GM21367 (cell line): Measurements from ENCODE around the gene RASA4B.
"Not testable (repeated sequence)": the region's sequence is repeated elsewhere in the genome, so short reads cannot be mapped to it uniquely, and the experiment has no call there.

Experiments
- ATAC-seq: cut with Tn5 transposase; IDR thresholded peaks from one replicate; pipeline ENCODE4 v1.9.1; 2021; ENCODE audit not compliant: unreplicated experiment

Gene RASA4B

GRCh38 chr7:102455596-102455995 is 62.0 kb downstream of the RASA4B start:
- ATAC-seq = no peak

DNA sequence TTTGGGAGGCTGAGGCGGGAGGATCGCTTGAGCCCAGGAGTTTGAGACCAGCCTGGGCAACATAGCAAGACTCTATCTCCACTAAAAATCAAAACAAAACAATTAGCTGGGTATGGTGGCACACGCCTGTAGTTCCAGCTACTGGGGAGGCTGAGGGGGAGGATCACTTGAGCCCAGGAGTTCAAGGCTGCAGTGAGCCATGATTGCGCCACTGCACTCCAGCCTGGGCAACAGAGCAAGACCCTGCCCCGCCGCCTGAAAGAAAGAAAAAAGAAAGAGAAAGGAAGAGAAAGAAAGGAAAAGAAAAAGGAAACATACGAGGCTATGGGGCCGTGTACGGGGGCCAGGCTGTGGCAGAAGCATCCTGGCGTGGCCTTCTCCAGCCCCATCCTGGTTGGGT is 62.6 kb downstream of the RASA4B start:
- not testable (repeated sequence) for ATAC-seq

DNA sequence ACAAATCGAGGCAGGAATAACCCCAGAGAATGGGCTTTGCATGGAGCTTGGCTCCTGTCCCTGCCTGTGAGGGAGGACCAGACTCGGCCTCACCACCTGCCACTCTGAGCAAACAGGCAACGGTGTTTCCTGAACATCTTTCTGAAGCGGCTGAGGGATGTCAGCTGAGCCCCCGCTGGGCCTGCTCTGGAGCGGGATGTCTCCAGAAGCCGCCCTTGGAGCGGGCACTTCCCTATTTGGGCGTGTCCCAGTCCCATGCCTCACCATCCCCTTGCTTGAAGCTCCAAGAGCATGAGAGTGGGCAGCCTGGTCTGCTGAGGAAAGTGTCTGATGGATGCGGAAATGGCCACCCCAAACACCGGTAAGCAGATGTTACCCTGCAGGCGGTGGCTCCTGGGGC is 63.1 kb downstream of the RASA4B start:
- ATAC-seq = no peak

- no peak for ATAC-seq
These were observed 64.3 kb downstream of the RASA4B start for GRCh38 chr7:102453319-102453718.

DNA sequence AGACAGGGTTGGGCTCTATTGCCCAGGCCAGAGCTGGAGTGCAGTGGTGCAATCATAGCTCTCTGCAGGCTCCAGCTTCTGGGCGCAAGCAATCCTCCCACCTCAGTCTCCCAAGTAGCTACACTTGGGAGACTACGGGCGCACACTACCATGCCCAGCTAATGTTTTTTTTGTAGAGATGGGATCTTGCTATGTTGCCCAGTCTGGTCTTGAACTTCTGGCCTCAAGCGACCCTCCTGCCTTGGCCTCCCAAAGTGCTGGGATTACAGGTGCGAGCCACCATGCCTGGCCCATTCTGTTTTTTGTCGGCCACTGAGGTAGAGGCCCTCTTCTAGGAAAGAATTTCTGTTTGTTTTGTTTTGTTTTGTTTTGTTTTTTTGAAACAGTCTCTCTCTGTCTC is 65.1 kb downstream of the RASA4B start:
- no peak for ATAC-seq

GRCh38 chr7:102451371-102452054 is 66.1 kb downstream of the RASA4B start:
- no peak for ATAC-seq

GRCh38 chr7:102450242-102450641 is 67.3 kb downstream of the RASA4B start:
- ATAC-seq = no peak

GRCh38 chr7:102449136-102449535 is 68.4 kb downstream of the RASA4B start:
- no peak for ATAC-seq

DNA sequence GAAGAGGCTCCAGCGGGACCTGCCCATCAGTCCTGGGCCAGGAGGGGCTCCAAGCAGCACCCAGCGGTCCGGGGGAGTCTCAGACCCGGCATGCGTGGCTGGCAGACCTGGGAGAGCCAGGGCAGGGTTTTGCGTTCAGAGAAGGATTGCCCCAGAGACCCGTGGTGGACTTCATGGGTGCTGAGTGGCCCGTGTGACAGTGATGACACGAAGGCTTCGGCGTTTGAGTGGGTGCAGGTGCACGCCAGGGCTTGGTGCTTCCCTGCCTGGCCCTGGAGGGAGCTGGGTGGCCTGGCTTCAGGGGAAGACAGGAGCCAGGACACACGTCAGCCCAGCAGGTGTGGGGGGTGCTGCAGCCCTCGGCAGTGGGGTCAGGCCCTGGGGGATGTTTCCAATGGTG is 70.3 kb downstream of the RASA4B start:
- no peak for ATAC-seq

GRCh38 chr7:102446387-102447156 is 71.0 kb downstream of the RASA4B start:
- no peak for ATAC-seq

DNA sequence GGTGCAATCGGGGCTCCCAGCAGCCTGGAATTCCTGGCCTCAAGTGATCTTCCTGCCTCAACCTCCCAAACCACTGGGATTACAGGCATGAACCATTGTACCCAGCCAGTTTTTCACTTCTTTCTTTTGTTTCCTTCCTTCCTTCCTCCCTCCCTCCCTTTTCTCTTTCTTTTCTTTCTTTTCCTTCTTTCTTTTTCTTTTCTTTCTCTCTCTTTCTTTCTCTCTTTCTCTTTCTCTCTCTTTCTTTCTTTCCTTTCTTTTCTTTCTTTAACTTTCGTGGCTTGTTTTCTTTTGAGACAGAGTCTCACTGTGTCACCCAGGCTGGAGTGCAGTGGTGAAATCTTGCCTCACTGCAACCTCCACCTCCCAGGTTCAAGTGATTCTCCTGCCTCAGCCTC is 71.9 kb downstream of the RASA4B start:
- ATAC-seq = no peak

DNA sequence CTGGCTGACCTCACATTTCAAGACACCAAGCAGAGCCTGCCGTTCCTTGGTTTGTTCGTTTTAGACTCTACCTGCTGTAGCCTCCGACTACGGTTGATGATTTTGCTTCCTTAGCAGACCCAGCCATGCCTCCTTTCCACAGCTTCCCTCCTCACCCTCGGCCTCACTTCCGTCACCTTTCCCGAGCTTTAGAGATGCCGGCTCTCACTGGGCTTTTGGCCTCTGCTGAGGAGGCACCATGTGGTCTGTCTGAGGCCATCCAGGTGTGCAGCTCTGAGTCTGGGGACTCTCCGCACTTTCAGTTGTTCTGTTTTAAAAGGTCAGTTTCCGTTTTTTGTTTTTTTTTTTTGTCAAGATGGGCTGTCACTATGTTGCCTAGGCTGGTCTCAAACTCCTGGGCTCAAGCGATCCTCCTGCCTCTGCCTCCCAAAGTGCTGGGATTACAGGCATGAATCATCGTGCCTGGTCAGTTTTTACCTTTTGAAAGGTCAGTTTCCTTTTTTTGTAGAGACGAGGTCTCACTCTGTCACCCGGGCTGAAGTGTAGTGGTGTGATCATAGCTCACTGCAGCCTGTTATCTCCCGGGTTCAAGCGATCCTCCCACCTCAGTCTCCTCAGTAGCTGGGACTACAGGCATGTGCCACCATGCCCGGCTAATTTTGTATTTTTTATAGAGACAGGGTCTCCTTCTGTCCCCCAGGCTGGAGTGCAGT is 72.5 kb downstream of the RASA4B start:
- ATAC-seq = peak; percentile 33

DNA sequence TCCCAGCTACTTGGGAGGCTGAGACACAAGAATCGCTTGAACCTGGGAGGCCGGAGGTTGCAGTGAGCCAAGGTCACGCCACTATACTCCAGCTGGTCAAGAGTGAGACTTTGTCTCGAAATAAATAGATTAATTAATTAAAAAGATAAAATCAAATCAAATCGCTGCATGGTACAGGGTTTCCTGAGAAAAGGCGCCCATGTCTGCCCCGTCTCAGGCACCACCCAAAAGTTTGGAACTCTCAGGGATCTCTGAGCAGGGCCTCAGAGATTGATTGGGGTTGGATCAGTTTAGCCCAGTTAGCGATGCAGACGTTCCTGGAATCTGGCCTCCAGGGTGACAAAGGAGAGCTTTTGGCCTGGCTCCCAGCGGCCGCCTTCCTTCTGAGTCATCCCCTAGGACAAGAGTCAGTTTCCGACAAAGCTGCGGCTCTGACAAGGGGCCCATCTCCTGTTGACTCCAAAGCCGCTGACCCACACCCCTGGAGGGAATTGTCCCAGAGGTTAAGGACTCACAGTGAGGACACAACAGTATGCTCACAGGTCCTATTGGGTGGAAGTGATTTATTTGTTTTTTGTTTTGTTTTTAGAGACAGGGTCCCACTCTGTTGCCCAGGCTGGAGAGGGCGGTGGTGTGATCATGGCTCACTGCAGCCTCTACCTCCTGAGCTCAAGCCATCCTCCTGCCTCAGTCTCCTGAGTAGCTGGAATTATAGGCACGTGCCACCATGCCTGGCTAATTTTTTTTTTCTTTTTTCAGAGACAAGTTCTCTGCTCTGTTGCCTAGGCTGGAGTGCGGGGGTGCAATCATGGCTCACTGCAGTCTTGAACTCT is 77.4 kb downstream of the RASA4B start:
- ATAC-seq = no peak

DNA sequence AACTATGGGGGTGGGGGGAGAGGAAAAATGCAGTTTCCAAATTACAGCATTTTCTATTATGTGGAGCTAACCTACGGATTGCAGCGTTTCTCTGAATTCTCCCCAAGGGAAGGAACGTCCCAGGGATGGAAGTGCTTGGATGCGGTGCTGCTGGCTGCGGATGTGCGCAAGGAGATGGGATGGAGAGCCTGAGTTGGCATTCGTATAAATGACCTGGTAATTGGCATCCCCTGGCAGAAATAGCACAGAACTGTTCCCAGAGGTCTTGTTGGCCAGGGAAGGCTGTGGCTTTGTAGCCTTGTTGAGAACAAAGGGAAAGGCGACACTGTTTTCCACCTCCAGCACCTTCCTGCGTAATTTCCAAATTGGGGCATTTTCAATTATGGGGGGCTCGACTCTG is 81.5 kb downstream of the RASA4B start:
- ATAC-seq = no peak

DNA sequence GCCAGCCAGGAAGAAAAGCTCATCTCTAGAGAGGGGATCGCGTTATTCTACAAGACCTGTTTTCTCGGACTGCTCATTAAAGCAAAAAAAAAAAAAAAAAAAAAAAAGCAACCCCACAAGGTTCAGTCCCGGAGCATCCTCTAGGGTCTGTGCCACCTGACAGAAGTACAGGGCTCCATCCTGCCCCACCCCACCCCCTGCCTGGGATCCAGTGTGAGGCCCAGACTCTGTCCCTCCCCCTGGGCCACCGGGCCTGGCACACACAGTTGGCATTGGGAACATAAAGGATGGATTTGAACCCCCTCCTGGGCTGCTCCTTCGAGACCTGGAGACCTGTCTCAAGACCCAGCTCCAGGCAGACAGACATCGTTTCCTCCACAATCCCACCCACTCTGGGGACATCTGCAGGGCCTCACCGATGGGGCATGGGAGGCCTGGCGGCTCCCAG is 83.5 kb downstream of the RASA4B start:
- no peak for ATAC-seq

- peak; percentile 42 for ATAC-seq
These were observed 84.1 kb downstream of the RASA4B start, which contains the start of gene ORAI2 for GRCh38 chr7:102433219-102434038. TSS of gene ORAI2 (plus strand) at chr7:102433575. CDS start at chr7:102438957, 5,382 bp downstream.
